ENCODE data around the gene KIF26B. TPM values are rescaled to one million over a fixed set of nuclear protein-coding genes. Genes with fewer than 3 reads are reported as not detected.

The KIF26B gene
- total RNA-seq, 2 donors from 2014 or later: 0.78 to 4.6 TPM

GRCh38 chr1:245124241-245124640 is 30.5 kb upstream of the KIF26B start:
- ATAC-seq (no peak), DNase-seq (no peak)
- WGBS, 2 donors: 87 to 96% methylated on average over 6 of the region's 6 CpGs
- no peak for TF ChIP-seq CTCF (IDR thresholded peaks at IDR 0.05)
- TF ChIP-seq POLR2A (IDR thresholded peaks at IDR 0.05): no peak
- no peaks in the 10 kb centered on the region for H3K27me3 ChIP-seq
- no peak overlapping the region for H3K27ac ChIP-seq
- no peaks in the 10 kb centered on the region for H3K36me3 ChIP-seq (replicated peaks in 1 of 2; ENCODE audit: insufficient read depth in 1 of 2, low read depth in 2 of 2)
- H3K4me3 ChIP-seq: no peak overlapping the region
- H3K4me1 ChIP-seq: no peaks in the 10 kb centered on the region
- intact Hi-C loops (cut with DNase I): no loop called here
- H3K9me3 ChIP-seq: no peaks in the 10 kb centered on the region

GRCh38 chr1:245124644-245125043 is 30.1 kb upstream of the KIF26B start:
- DNase-seq: no peak
- ATAC-seq: no peak
- Histone ChIP-seq H3K27ac (no peak overlapping the region), H3K9me3 (no peaks in the 10 kb centered on the region), H3K4me1 (no peaks in the 10 kb centered on the region), H3K36me3 (replicated peaks in 1 of 2; ENCODE audit: insufficient read depth in 1 of 2, low read depth in 2 of 2) (no peaks in the 10 kb centered on the region), H3K27me3 (no peaks in the 10 kb centered on the region), H3K4me3 (no peak overlapping the region)
- 89 to 94% methylated on average over 11 of the region's 11 CpGs for WGBS, 2 donors
- no peak for TF ChIP-seq POLR2A (IDR thresholded peaks at IDR 0.05)
- TF ChIP-seq CTCF (IDR thresholded peaks at IDR 0.05): no peak
- intact Hi-C loops (cut with DNase I): no loop called here

GRCh38 chr1:245126530-245126929 is 28.3 kb upstream of the KIF26B start:
- H3K4me1 ChIP-seq: no peaks in the 10 kb centered on the region
- no peaks in the 10 kb centered on the region for H3K36me3 ChIP-seq (replicated peaks in 1 of 2; ENCODE audit: insufficient read depth in 1 of 2, low read depth in 2 of 2)
- no peak overlapping the region for H3K27ac ChIP-seq
- H3K4me3 ChIP-seq: no peak overlapping the region
- DNase-seq: no peak
- intact Hi-C loops (cut with DNase I): no loop called here
- H3K27me3 ChIP-seq: no peaks in the 10 kb centered on the region
- no peaks in the 10 kb centered on the region for H3K9me3 ChIP-seq
- 80 to 82% methylated on average over 5 of the region's 5 CpGs for WGBS, 2 donors
- no peak for ATAC-seq
- TF ChIP-seq CTCF (IDR thresholded peaks at IDR 0.05) (no peak), POLR2A (IDR thresholded peaks at IDR 0.05) (no peak)

GRCh38 chr1:245128381-245129101 is 26.2 kb upstream of the KIF26B start:
- H3K4me3 ChIP-seq: no peak overlapping the region
- TF ChIP-seq POLR2A (IDR thresholded peaks at IDR 0.05) (no peak), CTCF (IDR thresholded peaks at IDR 0.05) (no peak)
- WGBS, 2 donors: 69 to 73% methylated on average over 20 of the region's 20 CpGs
- H3K9me3 ChIP-seq: no peaks in the 10 kb centered on the region
- DNase-seq: no peak
- no peak for ATAC-seq
- no peaks in the 10 kb centered on the region for H3K4me1 ChIP-seq
- no peaks in the 10 kb centered on the region for H3K27me3 ChIP-seq
- H3K27ac ChIP-seq: no peak overlapping the region
- no peaks in the 10 kb centered on the region for H3K36me3 ChIP-seq (replicated peaks in 1 of 2; ENCODE audit: insufficient read depth in 1 of 2, low read depth in 2 of 2)
- intact Hi-C loops (cut with DNase I): no loop called here

Measured in body of pancreas (tissue), 4 donors.